AG10803 (cell line): ENCODE data around the gene POLR3B.

Experiments
- DNase-seq: peaks from one replicate; pipeline ENCODE4 v3.0.0; 2010; ENCODE audit warnings: low read depth
- H3K4me3 ChIP-seq: 2 replicates; pipeline ENCODE4 v1.5.1; 2011; ENCODE audit warnings: mild to moderate bottlenecking, low read length, control low read depth
- CTCF ChIP-seq: conservative IDR thresholded peaks from 2 replicates; pipeline ENCODE4 v1.5.1; 2011; ENCODE audit warnings: mild to moderate bottlenecking, low read length, control low read depth, inconsistent platforms

POLR3B gene

GRCh38 chr12:106522708-106523107 is 165.2 kb downstream of the POLR3B start:
- H3K4me3 ChIP-seq, result no peak overlapping the region
- no peak for TF ChIP-seq CTCF
- DNase-seq, result no peak

- DNase-seq, result peak; percentile 5
- TF ChIP-seq CTCF, result no peak
- no peak overlapping the region for H3K4me3 ChIP-seq
Observed at GRCh38 chr12:106527356-106527755, 169.8 kb downstream of the POLR3B start.

DNA sequence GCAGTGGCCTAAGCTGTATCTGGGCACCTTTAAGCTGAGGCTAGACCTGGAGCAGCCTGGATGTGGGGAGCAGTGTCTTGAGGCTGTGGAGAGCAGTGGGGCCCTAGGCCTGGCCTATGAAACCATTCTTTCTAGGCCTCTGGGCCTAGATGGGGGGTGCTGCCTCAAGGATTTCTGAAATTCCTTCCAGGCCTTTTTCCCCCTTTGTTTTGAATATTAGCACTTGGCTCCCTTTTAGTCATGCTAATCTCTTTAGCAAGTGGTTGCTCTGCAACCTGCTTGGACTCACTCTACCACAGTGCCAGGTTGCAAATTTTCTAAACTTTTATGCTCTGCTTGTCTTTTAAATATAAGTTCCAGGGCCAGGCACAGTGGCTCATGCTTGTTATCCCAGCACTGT is 183.7 kb downstream of the POLR3B start:
- H3K4me3 ChIP-seq, result no peak overlapping the region
- DNase-seq, result no peak
- no peak for TF ChIP-seq CTCF

DNA sequence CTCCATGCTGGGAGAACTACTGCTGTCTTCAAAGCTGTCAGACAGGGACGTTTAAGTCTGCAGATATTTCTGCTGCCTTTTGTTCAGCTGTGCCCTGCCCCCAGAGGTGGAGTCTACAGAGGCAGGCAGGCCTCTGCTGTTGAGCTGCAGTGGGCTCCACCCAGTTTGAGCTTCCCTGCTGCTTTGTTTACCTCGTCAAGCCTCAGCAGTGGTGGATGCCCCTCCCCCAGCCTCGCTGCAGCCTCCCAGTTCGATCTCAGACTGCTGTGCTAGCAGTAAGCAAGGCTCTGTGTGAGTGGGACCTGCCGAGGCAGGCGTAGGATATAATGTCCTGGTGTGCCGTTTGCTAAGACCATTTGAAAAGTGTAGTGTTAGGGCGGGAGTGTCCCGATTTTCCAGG is 193.9 kb downstream of the POLR3B start:
- no peak overlapping the region for H3K4me3 ChIP-seq
- DNase-seq, result no peak
- no peak for TF ChIP-seq CTCF

GRCh38 chr12:106552228-106552627 is 194.7 kb downstream of the POLR3B start:
- DNase-seq, result no peak
- TF ChIP-seq CTCF, result no peak
- no peak overlapping the region for H3K4me3 ChIP-seq
